ENCODE data around the gene COBL.

- no peak for TF ChIP-seq POLR2A (conservative IDR thresholded peaks at IDR 0.05)
- TF ChIP-seq ZBTB11 (CRISPR knock-in tag; IDR thresholded peaks at IDR 0.05): no peak
- no peak for TF ChIP-seq JUNB (CRISPR knock-in tag; conservative IDR thresholded peaks at IDR 0.05)
- TF ChIP-seq TEAD1 (CRISPR knock-in tag; IDR thresholded peaks at IDR 0.05): no peak
These were observed 29.5 kb upstream of the COBL start for GRCh38 chr7:51346126-51346525.
